ENCODE measurements around the gene SANBR.
"Not testable (repeated sequence)": the region's sequence is repeated elsewhere in the genome, so short reads cannot be mapped to it uniquely, and the experiment has no call there.

SANBR gene

GRCh38 chr2:61018318-61018755 lies 47.3 kb upstream of the SANBR start:
- DNase-seq (ENCODE audit: low spot score), result no peak

GRCh38 chr2:61018798-61019197 lies 46.9 kb upstream of the SANBR start:
- in situ Hi-C loops (cut with MboI; ENCODE audit: low pct_unique_long_range_greater_than_20kb, low sequenced_read_pairs, unreplicated experiment), result no loop called here
- no peak for DNase-seq (ENCODE audit: low spot score)
- TF ChIP-seq CTCF (IDR thresholded peaks at IDR 0.05; ENCODE audit: extremely low read depth, insufficient read depth, missing control alignments), result no peak

More at GRCh38 chr2:61018318-61018755, 47.3 kb upstream of the SANBR start:
- no peak for TF ChIP-seq CTCF (IDR thresholded peaks at IDR 0.05; ENCODE audit: extremely low read depth, insufficient read depth, missing control alignments)
- in situ Hi-C loops (cut with MboI; ENCODE audit: low pct_unique_long_range_greater_than_20kb, low sequenced_read_pairs, unreplicated experiment), result no loop called here

GRCh38 chr2:61021228-61021660 lies 44.4 kb upstream of the SANBR start:
- in situ Hi-C loops (cut with MboI; ENCODE audit: low pct_unique_long_range_greater_than_20kb, low sequenced_read_pairs, unreplicated experiment), result no loop called here
- no peak for TF ChIP-seq CTCF (IDR thresholded peaks at IDR 0.05; ENCODE audit: extremely low read depth, insufficient read depth, missing control alignments)
- DNase-seq (ENCODE audit: low spot score), result no peak

- no peak for DNase-seq (ENCODE audit: low spot score)
- in situ Hi-C loops (cut with MboI; ENCODE audit: low pct_unique_long_range_greater_than_20kb, low sequenced_read_pairs, unreplicated experiment), result no loop called here
- no peak for TF ChIP-seq CTCF (IDR thresholded peaks at IDR 0.05; ENCODE audit: extremely low read depth, insufficient read depth, missing control alignments)
Measured at GRCh38 chr2:61023670-61024069, 42.0 kb upstream of the SANBR start.

- no peak for TF ChIP-seq CTCF (IDR thresholded peaks at IDR 0.05; ENCODE audit: extremely low read depth, insufficient read depth, missing control alignments)
- in situ Hi-C loops (cut with MboI; ENCODE audit: low pct_unique_long_range_greater_than_20kb, low sequenced_read_pairs, unreplicated experiment), result no loop called here
- no peak for DNase-seq (ENCODE audit: low spot score)
Measured at GRCh38 chr2:61029533-61029932, 36.1 kb upstream of the SANBR start.

- in situ Hi-C loops (cut with MboI; ENCODE audit: low pct_unique_long_range_greater_than_20kb, low sequenced_read_pairs, unreplicated experiment); DNase-seq (ENCODE audit: low spot score): not testable (repeated sequence)
Measured at GRCh38 chr2:61034592-61034991, 31.1 kb upstream of the SANBR start.

- DNase-seq (ENCODE audit: low spot score); in situ Hi-C loops (cut with MboI; ENCODE audit: low pct_unique_long_range_greater_than_20kb, low sequenced_read_pairs, unreplicated experiment): not testable (repeated sequence)
Measured at GRCh38 chr2:61036643-61037042, 29.0 kb upstream of the SANBR start.

GRCh38 chr2:61042807-61043206 lies 22.9 kb upstream of the SANBR start:
- no peak for TF ChIP-seq CTCF (IDR thresholded peaks at IDR 0.05; ENCODE audit: extremely low read depth, insufficient read depth, missing control alignments)
- in situ Hi-C loops (cut with MboI; ENCODE audit: low pct_unique_long_range_greater_than_20kb, low sequenced_read_pairs, unreplicated experiment), result no loop called here

More at GRCh38 chr2:61042807-61043206, 22.9 kb upstream of the SANBR start:
- no peak for DNase-seq (ENCODE audit: low spot score)

Data from GM13977 (cell line).